WI38 (cell line): ENCODE data around the gene SP6.

Experiments used
- H3K4me3 ChIP-seq: 2 replicates; pipeline ENCODE4 v1.5.1; 2011; ENCODE audit warnings: low read depth, mild to moderate bottlenecking, control low read depth, low read length
- CTCF ChIP-seq: IDR thresholded peaks from 2 replicates; pipeline ENCODE4 v1.5.1; 2012; ENCODE audit warnings: low read depth, mild to moderate bottlenecking, control low read depth, low read length

The SP6 gene

DNA sequence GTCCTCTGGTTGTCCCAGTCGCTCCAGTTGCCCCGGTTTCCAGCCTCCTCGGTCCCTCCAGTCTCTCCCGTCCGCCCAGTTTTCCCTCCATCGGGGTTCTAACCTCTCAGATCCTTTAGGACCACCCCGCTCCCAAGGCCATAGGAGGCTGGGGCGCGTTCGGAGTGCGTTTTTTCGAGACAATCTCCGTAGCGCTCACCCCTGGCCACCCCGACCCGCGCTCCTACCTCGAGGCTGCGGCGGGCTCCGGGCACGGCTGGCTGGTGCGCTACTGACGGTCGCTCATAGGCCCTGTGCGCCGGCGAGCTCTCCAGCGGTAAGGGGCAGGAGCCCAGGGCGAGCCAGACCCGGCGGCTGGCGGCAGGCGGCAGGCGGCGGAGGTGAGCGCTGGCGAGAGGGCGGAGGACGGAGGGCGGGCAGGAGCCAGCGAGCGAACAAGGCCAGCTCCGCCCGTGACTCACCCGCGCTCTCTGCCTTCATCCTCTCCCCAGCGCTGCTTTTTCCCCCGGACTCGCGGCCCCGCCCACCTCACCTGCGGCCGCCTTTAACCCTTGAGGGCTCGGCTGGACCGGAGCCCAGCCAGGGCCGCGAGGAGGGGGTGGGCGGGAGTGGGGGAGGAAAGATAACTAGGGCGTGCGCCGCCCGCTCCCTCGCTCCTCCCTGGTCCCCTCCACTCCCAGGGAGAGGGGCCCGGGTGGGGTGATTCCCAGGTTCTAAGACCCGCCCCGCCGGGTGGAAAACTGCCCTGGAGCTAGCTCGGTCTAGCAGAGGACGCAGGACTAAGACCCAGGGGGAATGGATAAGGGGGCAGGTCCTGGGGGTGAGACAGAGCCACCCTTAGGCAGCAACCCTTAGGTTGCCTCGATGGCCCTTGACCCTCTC is at the start of gene SP6:
SP6 (minus strand) TSS at position 472 of the 882 bp plus-strand sequence. CDS start 2,734 bp downstream, outside the sequence.
- no peak within 1 kb of the TSS for H3K4me3 ChIP-seq
- no peak for TF ChIP-seq CTCF

- no peak overlapping the region for H3K4me3 ChIP-seq
- no peak for TF ChIP-seq CTCF
Observed at GRCh38 chr17:47899643-47900042, 48.7 kb upstream of the SP6 start.

- H3K4me3 ChIP-seq = no peak overlapping the region
- TF ChIP-seq CTCF = no peak
Observed at GRCh38 chr17:47898241-47898640, 47.3 kb upstream of the SP6 start.

- TF ChIP-seq CTCF = no peak
- H3K4me3 ChIP-seq = peak overlapping the region; percentile 96
Observed at GRCh38 chr17:47897561-47897960, 46.6 kb upstream of the SP6 start.

- no peak for TF ChIP-seq CTCF
- H3K4me3 ChIP-seq = peak overlapping the region; percentile 96
Observed at GRCh38 chr17:47896672-47897490, 45.9 kb upstream of the SP6 start.

GRCh38 chr17:47895856-47896671 is 45.1 kb upstream of the SP6 start, which contains the start of gene SP2:
SP2 (plus strand) TSS chr17:47896236; CDS start chr17:47896287, 51 bp downstream.
- no peak for TF ChIP-seq CTCF
- peak within 1 kb of the TSS; percentile 96 for H3K4me3 ChIP-seq
